A673 (cell line): ENCODE data around the gene ADAM12.

ENCODE experiments used
- CTCF ChIP-seq: fragments of 300-800, 200-600 bp; sonication (generic); conservative IDR thresholded peaks from 2 replicates; pipeline ENCODE4 v1.5.1; 2017; ENCODE audit warnings: low read depth, mild to moderate bottlenecking, antibody characterized with exemption, low read length, moderate library complexity, mixed read lengths
- EZH2 ChIP-seq: fragments of 200-600 bp; sonication (generic); IDR thresholded peaks from 2 replicates; pipeline ENCODE4 v1.6.1; 2017; ENCODE audit warnings: borderline replicate concordance, low read depth, mild to moderate bottlenecking, mixed read lengths, antibody characterized with exemption, low read length; ENCODE audit not compliant: poor library complexity, severe bottlenecking

- TF ChIP-seq CTCF (no peak), EZH2 (no peak)
Measured at GRCh38 chr10:126074291-126074690, 314.0 kb downstream of the ADAM12 start.
